ENCODE measurements around the gene PFKFB3. TPM values are rescaled to one million over a fixed set of nuclear protein-coding genes. Genes with fewer than 3 reads are reported as not detected.

The PFKFB3 gene
- total RNA-seq, 1 donor from 2014 or later, result 52.4 TPM

DNA sequence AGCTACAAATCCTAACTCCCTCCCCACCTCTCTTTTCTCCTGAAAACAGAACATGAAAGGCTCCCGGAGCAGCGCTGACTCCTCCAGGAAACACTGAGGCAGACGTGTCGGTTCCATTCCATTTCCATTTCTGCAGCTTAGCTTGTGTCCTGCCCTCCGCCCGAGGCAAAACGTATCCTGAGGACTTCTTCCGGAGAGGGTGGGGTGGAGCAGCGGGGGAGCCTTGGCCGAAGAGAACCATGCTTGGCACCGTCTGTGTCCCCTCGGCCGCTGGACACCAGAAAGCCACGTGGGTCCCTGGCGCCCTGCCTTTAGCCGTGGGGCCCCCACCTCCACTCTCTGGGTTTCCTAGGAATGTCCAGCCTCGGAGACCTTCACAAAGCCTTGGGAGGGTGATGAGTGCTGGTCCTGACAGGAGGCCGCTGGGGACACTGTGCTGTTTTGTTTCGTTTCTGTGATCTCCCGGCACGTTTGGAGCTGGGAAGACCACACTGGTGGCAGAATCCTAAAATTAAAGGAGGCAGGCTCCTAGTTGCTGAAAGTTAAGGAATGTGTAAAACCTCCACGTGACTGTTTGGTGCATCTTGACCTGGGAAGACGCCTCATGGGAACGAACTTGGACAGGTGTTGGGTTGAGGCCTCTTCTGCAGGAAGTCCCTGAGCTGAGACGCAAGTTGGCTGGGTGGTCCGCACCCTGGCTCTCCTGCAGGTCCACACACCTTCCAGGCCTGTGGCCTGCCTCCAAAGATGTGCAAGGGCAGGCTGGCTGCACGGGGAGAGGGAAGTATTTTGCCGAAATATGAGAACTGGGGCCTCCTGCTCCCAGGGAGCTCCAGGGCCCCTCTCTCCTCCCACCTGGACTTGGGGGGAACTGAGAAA, 30.4 kb downstream of the PFKFB3 start:
- no peak for DNase-seq (ENCODE audit: low read depth)
- Histone ChIP-seq H3K79me2 (ENCODE audit: insufficient read depth, low read length) (peaks cover 25% of the 10 kb centered on the region), H3K27me3 (ENCODE audit: insufficient read depth, low read length) (no peaks in the 10 kb centered on the region), H3K4me2 (ENCODE audit: low read length) (no peak overlapping the region), H2AFZ (ENCODE audit: low read depth, low read length) (no peak overlapping the region), H3K9me3 (ENCODE audit: insufficient read depth, low read depth, low read length) (no peaks in the 10 kb centered on the region), H3K4me1 (ENCODE audit: insufficient read depth, low read length) (peaks cover 16% of the 10 kb centered on the region), H3K27ac (ENCODE audit: low read depth, low read length) (no peak overlapping the region), H3K9ac (ENCODE audit: low read length) (no peak overlapping the region), H3K36me3 (ENCODE audit: insufficient read depth, low read length) (peaks cover 26% of the 10 kb centered on the region), H4K20me1 (ENCODE audit: insufficient read depth, low read length) (peaks cover 9% of the 10 kb centered on the region), H3K4me3 (ENCODE audit: insufficient read depth, low read depth, low read length) (no peak overlapping the region)
- Mint-ChIP-seq H3K27me3 (ENCODE audit: low read depth, unreplicated experiment) (no peaks in the 10 kb centered on the region), H3K4me1 (ENCODE audit: low read depth, unreplicated experiment) (no peaks in the 10 kb centered on the region), H3K27ac (ENCODE audit: unreplicated experiment) (no peak overlapping the region), H3K4me3 (ENCODE audit: unreplicated experiment) (no peak overlapping the region), H3K36me3 (ENCODE audit: low read depth, unreplicated experiment) (peaks cover 37% of the 10 kb centered on the region), H3K9me3 (ENCODE audit: unreplicated experiment) (no peaks in the 10 kb centered on the region)
- no peak for TF ChIP-seq EZH2 (IDR thresholded peaks at IDR 0.05; ENCODE audit: insufficient read depth, low read length)
- TF ChIP-seq, protein P1, sequence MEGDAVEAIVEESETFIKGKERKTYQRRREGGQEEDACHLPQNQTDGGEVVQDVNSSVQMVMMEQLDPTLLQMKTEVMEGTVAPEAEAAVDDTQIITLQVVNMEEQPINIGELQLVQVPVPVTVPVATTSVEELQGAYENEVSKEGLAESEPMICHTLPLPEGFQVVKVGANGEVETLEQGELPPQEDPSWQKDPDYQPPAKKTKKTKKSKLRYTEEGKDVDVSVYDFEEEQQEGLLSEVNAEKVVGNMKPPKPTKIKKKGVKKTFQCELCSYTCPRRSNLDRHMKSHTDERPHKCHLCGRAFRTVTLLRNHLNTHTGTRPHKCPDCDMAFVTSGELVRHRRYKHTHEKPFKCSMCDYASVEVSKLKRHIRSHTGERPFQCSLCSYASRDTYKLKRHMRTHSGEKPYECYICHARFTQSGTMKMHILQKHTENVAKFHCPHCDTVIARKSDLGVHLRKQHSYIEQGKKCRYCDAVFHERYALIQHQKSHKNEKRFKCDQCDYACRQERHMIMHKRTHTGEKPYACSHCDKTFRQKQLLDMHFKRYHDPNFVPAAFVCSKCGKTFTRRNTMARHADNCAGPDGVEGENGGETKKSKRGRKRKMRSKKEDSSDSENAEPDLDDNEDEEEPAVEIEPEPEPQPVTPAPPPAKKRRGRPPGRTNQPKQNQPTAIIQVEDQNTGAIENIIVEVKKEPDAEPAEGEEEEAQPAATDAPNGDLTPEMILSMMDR (IDR thresholded peaks at IDR 0.05; ENCODE audit: insufficient read depth, low read depth, low read length), result no peak
- no peak for FAIRE-seq

DNA sequence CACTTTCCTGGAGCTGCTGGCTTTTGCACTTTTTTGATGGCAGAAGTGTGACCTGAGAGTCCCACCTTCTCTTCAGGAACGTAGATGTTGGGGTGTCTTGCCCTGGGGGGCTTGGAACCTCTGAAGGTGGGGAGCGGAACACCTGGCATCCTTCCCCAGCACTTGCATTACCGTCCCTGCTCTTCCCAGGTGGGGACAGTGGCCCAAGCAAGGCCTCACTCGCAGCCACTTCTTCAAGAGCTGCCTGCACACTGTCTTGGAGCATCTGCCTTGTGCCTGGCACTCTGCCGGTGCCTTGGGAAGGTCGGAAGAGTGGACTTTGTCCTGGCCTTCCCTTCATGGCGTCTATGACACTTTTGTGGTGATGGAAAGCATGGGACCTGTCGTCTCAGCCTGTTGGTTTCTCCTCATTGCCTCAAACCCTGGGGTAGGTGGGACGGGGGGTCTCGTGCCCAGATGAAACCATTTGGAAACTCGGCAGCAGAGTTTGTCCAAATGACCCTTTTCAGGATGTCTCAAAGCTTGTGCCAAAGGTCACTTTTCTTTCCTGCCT, 31.1 kb downstream of the PFKFB3 start:
- peaks cover 9% of the 10 kb centered on the region for H3K4me1 ChIP-seq (ENCODE audit: insufficient read depth, low read length)
- peaks cover 3% of the 10 kb centered on the region for H3K4me1 Mint-ChIP-seq (ENCODE audit: low read depth, unreplicated experiment)
- H3K27ac ChIP-seq (ENCODE audit: low read depth, low read length), result no peak overlapping the region
- H3K27me3 ChIP-seq (ENCODE audit: insufficient read depth, low read length), result no peaks in the 10 kb centered on the region
- no peak for TF ChIP-seq EZH2 (IDR thresholded peaks at IDR 0.05; ENCODE audit: insufficient read depth, low read length)
- TF ChIP-seq, protein P1 (IDR thresholded peaks at IDR 0.05; ENCODE audit: insufficient read depth, low read depth, low read length), result no peak
- H3K9me3 Mint-ChIP-seq (ENCODE audit: unreplicated experiment), result no peaks in the 10 kb centered on the region
- peaks cover 37% of the 10 kb centered on the region for H3K36me3 Mint-ChIP-seq (ENCODE audit: low read depth, unreplicated experiment)
- FAIRE-seq (no peak), DNase-seq (ENCODE audit: low read depth) (no peak)
- H3K9me3 ChIP-seq (ENCODE audit: insufficient read depth, low read depth, low read length), result no peaks in the 10 kb centered on the region
- H3K27ac Mint-ChIP-seq (ENCODE audit: unreplicated experiment), result no peak overlapping the region
- no peak overlapping the region for H3K4me3 Mint-ChIP-seq (ENCODE audit: unreplicated experiment)
- peaks cover 26% of the 10 kb centered on the region for H3K36me3 ChIP-seq (ENCODE audit: insufficient read depth, low read length)
- H3K9ac ChIP-seq (ENCODE audit: low read length), result no peak overlapping the region
- H4K20me1 ChIP-seq (ENCODE audit: insufficient read depth, low read length), result peaks cover 7% of the 10 kb centered on the region
- H3K4me3 ChIP-seq (ENCODE audit: insufficient read depth, low read depth, low read length), result no peak overlapping the region
- no peak overlapping the region for H2AFZ ChIP-seq (ENCODE audit: low read depth, low read length)
- peaks cover 25% of the 10 kb centered on the region for H3K79me2 ChIP-seq (ENCODE audit: insufficient read depth, low read length)
- no peaks in the 10 kb centered on the region for H3K27me3 Mint-ChIP-seq (ENCODE audit: low read depth, unreplicated experiment)
- no peak overlapping the region for H3K4me2 ChIP-seq (ENCODE audit: low read length)

DNA sequence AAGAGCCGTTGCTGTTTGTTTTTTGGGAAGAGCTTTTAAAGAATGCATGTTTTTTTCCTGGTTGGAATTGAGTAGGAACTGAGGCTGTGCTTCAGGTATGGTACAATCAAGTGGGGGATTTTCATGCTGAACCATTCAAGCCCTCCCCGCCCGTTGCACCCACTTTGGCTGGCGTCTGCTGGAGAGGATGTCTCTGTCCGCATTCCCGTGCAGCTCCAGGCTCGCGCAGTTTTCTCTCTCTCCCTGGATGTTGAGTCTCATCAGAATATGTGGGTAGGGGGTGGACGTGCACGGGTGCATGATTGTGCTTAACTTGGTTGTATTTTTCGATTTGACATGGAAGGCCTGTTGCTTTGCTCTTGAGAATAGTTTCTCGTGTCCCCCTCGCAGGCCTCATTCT, 31.6 kb downstream of the PFKFB3 start:
- Mint-ChIP-seq H3K9me3 (ENCODE audit: unreplicated experiment) (no peaks in the 10 kb centered on the region), H3K27me3 (ENCODE audit: low read depth, unreplicated experiment) (no peaks in the 10 kb centered on the region), H3K36me3 (ENCODE audit: low read depth, unreplicated experiment) (peaks cover 37% of the 10 kb centered on the region), H3K4me3 (ENCODE audit: unreplicated experiment) (no peak overlapping the region), H3K27ac (ENCODE audit: unreplicated experiment) (no peak overlapping the region), H3K4me1 (ENCODE audit: low read depth, unreplicated experiment) (peaks cover 8% of the 10 kb centered on the region)
- Histone ChIP-seq H3K36me3 (ENCODE audit: insufficient read depth, low read length) (peaks cover 26% of the 10 kb centered on the region), H3K4me1 (ENCODE audit: insufficient read depth, low read length) (peaks cover 12% of the 10 kb centered on the region), H3K79me2 (ENCODE audit: insufficient read depth, low read length) (peaks cover 22% of the 10 kb centered on the region), H2AFZ (ENCODE audit: low read depth, low read length) (no peak overlapping the region), H3K4me2 (ENCODE audit: low read length) (no peak overlapping the region), H3K4me3 (ENCODE audit: insufficient read depth, low read depth, low read length) (no peak overlapping the region), H3K9me3 (ENCODE audit: insufficient read depth, low read depth, low read length) (no peaks in the 10 kb centered on the region), H3K27me3 (ENCODE audit: insufficient read depth, low read length) (no peaks in the 10 kb centered on the region), H3K27ac (ENCODE audit: low read depth, low read length) (no peak overlapping the region), H3K9ac (ENCODE audit: low read length) (no peak overlapping the region), H4K20me1 (ENCODE audit: insufficient read depth, low read length) (peaks cover 7% of the 10 kb centered on the region)
- DNase-seq (ENCODE audit: low read depth) (no peak), FAIRE-seq (no peak)
- TF ChIP-seq, protein P1 (IDR thresholded peaks at IDR 0.05; ENCODE audit: insufficient read depth, low read depth, low read length), result no peak
- no peak for TF ChIP-seq EZH2 (IDR thresholded peaks at IDR 0.05; ENCODE audit: insufficient read depth, low read length)

Data from astrocyte (in vitro differentiated cells and primary cell).